ENCODE results near the gene PXT1.

DNA sequence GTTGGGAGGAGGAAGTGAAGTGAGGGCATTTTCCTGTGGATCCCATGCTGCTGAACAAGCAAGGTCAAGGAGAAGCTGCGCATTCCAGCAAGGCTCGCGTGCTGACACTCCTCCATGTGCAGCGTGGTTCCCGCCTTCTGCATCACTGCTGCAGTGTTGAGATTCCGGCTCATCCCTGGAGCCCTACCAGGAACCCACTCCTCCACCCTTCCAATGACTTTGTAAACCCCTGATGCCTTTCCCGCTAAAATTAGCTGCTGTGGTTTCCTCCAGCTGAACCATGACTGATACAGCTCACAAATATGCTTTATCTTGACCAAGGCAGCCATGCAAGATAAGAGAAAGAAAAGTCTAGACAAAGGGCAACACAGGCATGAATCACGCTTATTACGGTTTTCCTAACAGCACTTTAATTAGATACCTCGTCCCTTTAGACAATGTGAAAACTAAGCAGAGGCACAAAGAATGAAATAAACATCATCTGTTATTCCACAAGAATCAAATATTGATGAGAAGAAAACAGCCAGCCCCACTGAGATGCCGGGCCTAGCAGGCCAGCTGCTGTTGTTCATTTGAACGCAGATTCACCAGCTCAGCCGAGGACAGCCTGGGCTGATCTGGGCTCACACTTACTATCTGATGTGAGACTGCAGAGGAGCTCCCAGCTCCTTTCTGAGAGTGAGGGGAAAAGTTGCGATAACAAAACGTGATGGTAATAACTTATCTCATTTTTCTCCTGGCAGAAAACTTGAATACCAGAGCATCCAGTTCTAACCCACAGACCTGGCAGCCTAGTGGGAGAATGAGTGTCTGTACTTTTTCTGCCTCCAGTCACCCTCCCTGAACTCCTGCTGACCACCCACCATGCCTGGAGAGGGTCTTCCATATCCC, 91.7 kb downstream of the PXT1 start:
- TF ChIP-seq, protein P1, sequence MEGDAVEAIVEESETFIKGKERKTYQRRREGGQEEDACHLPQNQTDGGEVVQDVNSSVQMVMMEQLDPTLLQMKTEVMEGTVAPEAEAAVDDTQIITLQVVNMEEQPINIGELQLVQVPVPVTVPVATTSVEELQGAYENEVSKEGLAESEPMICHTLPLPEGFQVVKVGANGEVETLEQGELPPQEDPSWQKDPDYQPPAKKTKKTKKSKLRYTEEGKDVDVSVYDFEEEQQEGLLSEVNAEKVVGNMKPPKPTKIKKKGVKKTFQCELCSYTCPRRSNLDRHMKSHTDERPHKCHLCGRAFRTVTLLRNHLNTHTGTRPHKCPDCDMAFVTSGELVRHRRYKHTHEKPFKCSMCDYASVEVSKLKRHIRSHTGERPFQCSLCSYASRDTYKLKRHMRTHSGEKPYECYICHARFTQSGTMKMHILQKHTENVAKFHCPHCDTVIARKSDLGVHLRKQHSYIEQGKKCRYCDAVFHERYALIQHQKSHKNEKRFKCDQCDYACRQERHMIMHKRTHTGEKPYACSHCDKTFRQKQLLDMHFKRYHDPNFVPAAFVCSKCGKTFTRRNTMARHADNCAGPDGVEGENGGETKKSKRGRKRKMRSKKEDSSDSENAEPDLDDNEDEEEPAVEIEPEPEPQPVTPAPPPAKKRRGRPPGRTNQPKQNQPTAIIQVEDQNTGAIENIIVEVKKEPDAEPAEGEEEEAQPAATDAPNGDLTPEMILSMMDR (IDR thresholded peaks at IDR 0.05; ENCODE audit: poor library complexity, severe bottlenecking), result no peak
- no peak for TF ChIP-seq SMC3 (conservative IDR thresholded peaks at IDR 0.05; ENCODE audit: poor library complexity)
- no peak for TF ChIP-seq EZH2 (IDR thresholded peaks at IDR 0.05; ENCODE audit: borderline replicate concordance, insufficient read depth, low read length, poor library complexity, severe bottlenecking)
